Breast epithelium (tissue), 4 donors: Measurements from ENCODE around the gene SPPL2B. TPM values are rescaled to one million over a fixed set of nuclear protein-coding genes. Genes with fewer than 3 reads are reported as not detected.
A peak's percentile ranks its signal among the peaks of the same experiment; 100 is the strongest.

Experiments
- DNase-seq, 2 donors: peaks; one replicate each; pipeline ENCODE4 v3.0.0-alpha.2; 2019; ENCODE audit warnings: low spot score in 2 of 2
- H3K27ac ChIP-seq, 2 donors: fragments of 200-600 bp; sonication (generic) in 1 of 2; one replicate each; pipeline ENCODE4 v1.5.1; 2016 to 2019; ENCODE audit warnings: mild to moderate bottlenecking in 1 of 2
- H3K27me3 ChIP-seq, 2 donors: fragments of 200-600 bp; sonication (generic) in 1 of 2; one replicate each; pipeline versions ENCODE4 v1.5.1 to v1.6.0; 2017 to 2019; ENCODE audit warnings: control low read depth in 1 of 2, mild to moderate bottlenecking in 1 of 2
- H3K36me3 ChIP-seq: fragments of 200-600 bp; one replicate; pipeline ENCODE4 v1.5.1; 2019
- H3K4me1 ChIP-seq, 2 donors: fragments of 200-600 bp; sonication (generic); one replicate each; pipeline ENCODE4 v1.5.1; 2016 to 2019; ENCODE audit warnings: control low read depth in 1 of 2
- H3K4me3 ChIP-seq, 3 donors: fragments of 200-600 bp; sonication (generic); 1 replicate in 2 of 3; 2 replicates in 1 of 3; pipeline ENCODE4 v1.5.1; 2016 to 2019; ENCODE audit warnings: mild to moderate bottlenecking in 3 of 3, moderate library complexity in 2 of 3
- H3K9me3 ChIP-seq, 2 donors: fragments of 200-600 bp; sonication (generic) in 1 of 2; one replicate each; pipeline ENCODE4 v1.5.1; 2016 to 2019; ENCODE audit warnings: control low read depth in 1 of 2
- POLR2A ChIP-seq: fragments of 450-650 bp; IDR thresholded peaks from one replicate; pipeline ENCODE4 v1.6.1; 2016; ENCODE audit warnings: antibody characterized with exemption, mild to moderate bottlenecking, moderate library complexity
- POLR2AphosphoS5 ChIP-seq, 3 donors: sonication (generic); formaldehyde crosslinking; IDR thresholded peaks; one replicate each; pipeline ENCODE4 v1.6.1; 2017; ENCODE audit warnings: antibody characterized with exemption in 3 of 3
- intact Hi-C: fragments of 100-400 bp; cut with DNase I; formaldehyde crosslinking; loops from one replicate; pipeline ENCODE4 v1.15.1; 2023; ENCODE audit warnings: low total_unique reads
- total RNA-seq, 3 donors: library from RNA; depleted of rRNA; stranded (reverse); fragments of >200 nt; gene quantifications; one replicate each; pipeline ENCODE4 v1.1.0, GENCODE V29; 2016
- TF ChIP-seq, protein P1 (sequence below), 3 donors: fragments of 450-650 bp; IDR thresholded peaks; one replicate each; pipeline ENCODE4 v1.5.1; 2016 to 2017; ENCODE audit warnings: antibody characterized with exemption in 3 of 3, mild to moderate bottlenecking in 3 of 3, moderate library complexity in 3 of 3

SPPL2B gene
- total RNA-seq, 3 donors from 2014 or later = 23.5 to 61.2 (median 49.8) TPM

- H3K4me3 ChIP-seq = peak overlapping the region; percentile 32 to 66 (median 45)
These were observed 39.4 kb upstream of the SPPL2B start for GRCh38 chr19:2288818-2289713.

GRCh38 chr19:2289714-2290435, 38.6 kb upstream of the SPPL2B start:
- H3K27ac ChIP-seq = peak overlapping the region in 1 of 2 donors; percentile 5
- peaks cover 12 to 43% of the 10 kb centered on the region in 2 donors for H3K27me3 ChIP-seq
- H3K9me3 ChIP-seq = no peaks in the 10 kb centered on the region
- intact Hi-C loops = no loop called here
- TF ChIP-seq POLR2AphosphoS5 (IDR thresholded peaks at IDR 0.05) = no peak
- TF ChIP-seq, protein P1, sequence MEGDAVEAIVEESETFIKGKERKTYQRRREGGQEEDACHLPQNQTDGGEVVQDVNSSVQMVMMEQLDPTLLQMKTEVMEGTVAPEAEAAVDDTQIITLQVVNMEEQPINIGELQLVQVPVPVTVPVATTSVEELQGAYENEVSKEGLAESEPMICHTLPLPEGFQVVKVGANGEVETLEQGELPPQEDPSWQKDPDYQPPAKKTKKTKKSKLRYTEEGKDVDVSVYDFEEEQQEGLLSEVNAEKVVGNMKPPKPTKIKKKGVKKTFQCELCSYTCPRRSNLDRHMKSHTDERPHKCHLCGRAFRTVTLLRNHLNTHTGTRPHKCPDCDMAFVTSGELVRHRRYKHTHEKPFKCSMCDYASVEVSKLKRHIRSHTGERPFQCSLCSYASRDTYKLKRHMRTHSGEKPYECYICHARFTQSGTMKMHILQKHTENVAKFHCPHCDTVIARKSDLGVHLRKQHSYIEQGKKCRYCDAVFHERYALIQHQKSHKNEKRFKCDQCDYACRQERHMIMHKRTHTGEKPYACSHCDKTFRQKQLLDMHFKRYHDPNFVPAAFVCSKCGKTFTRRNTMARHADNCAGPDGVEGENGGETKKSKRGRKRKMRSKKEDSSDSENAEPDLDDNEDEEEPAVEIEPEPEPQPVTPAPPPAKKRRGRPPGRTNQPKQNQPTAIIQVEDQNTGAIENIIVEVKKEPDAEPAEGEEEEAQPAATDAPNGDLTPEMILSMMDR (IDR thresholded peaks at IDR 0.05) = no peak
- no peak for TF ChIP-seq POLR2A
- peaks cover 12 to 21% of the 10 kb centered on the region in 2 donors for H3K4me1 ChIP-seq
- no peaks in the 10 kb centered on the region for H3K36me3 ChIP-seq
- peak overlapping the region; percentile 32 to 66 (median 45) for H3K4me3 ChIP-seq
- DNase-seq = no peak

More at GRCh38 chr19:2288818-2289713, 39.4 kb upstream of the SPPL2B start:
- H3K9me3 ChIP-seq = no peaks in the 10 kb centered on the region
- DNase-seq = no peak
- H3K4me1 ChIP-seq = peaks cover 12 to 21% of the 10 kb centered on the region in 2 donors
- intact Hi-C loops = no loop called here
- H3K27ac ChIP-seq = no peak overlapping the region
- TF ChIP-seq, protein P1 (IDR thresholded peaks at IDR 0.05) = no peak
- TF ChIP-seq POLR2AphosphoS5 (IDR thresholded peaks at IDR 0.05) (no peak), POLR2A (no peak)
- no peaks in the 10 kb centered on the region for H3K36me3 ChIP-seq
- peaks cover 12 to 43% of the 10 kb centered on the region in 2 donors for H3K27me3 ChIP-seq

DNA sequence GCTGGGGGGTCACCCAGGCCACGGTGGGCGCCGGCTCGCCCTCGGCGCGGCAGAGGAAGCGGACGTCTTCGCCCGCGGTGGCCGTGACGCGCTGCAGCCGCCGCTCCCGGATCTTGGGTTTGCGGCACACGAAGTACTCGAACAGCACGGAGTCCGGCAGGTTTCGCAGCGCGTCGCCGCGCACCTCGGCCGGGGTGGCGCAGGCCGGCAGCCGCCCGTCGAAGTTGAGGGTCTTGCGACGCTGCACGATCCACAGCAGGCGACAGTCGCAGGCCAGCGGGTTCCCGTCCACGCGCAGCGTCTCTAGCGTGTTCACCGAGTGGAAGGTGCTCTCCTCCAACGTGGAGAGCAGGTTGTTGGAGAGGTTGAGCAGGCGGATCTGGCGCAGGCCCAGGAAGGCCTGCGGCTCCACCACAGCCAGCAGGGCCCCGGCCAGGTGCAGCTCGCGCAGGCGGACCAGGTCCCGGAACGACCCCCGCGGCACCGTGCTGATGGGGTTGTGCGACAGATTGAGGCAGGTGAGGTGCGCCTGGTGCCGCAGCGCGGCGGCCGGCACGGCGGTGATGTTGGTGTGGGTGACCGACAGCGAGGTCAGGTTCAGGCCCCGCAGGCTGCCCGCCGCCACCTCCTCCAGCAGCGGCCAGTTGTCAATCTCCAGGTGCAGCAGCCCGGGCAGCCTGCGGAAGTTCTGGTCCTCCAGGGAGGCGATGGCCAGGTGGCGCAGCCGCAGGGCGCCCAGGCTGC, 37.9 kb upstream of the SPPL2B start:
- Histone ChIP-seq H3K36me3 (no peaks in the 10 kb centered on the region), H3K27me3 (peaks cover 12 to 43% of the 10 kb centered on the region in 2 donors), H3K4me1 (peaks cover 12 to 21% of the 10 kb centered on the region in 2 donors), H3K4me3 (peak overlapping the region; percentile 32 to 66 (median 45)), H3K27ac (peak overlapping the region in 1 of 2 donors; percentile 5), H3K9me3 (no peaks in the 10 kb centered on the region)
- DNase-seq = no peak
- TF ChIP-seq, protein P1 (IDR thresholded peaks at IDR 0.05) = no peak
- TF ChIP-seq POLR2A (no peak), POLR2AphosphoS5 (IDR thresholded peaks at IDR 0.05) (no peak)
- intact Hi-C loops = no loop called here

DNA sequence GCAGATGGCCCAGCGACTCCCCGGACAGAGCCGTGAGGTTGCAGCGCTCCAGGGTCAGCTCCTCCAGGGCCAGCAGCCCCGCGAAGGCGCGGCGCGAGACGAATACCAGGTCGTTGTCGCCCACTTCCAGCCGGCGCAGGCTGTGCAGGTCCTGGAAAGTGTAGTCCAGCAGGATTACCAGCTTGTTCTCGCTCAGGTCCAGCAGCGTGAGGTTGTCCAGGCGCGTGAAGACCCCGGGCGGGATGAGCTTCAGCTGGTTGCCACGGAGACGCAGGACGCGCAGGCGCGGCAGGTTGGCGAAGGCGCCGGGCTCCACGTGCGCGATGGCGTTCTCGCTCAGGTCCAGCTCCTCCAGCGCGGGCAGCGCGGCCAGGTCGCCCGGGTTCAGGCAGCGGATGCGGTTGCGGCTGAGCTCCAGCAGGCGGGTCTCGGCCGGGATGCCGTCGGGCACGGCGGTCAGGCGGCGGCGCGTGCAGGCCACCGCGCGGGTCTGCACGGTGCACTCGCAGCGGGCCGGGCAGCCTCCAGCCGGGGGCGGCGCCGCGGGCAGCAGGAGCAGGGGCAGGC, 37.2 kb upstream of the SPPL2B start:
- Histone ChIP-seq H3K4me1 (peaks cover 12 to 21% of the 10 kb centered on the region in 2 donors), H3K36me3 (no peaks in the 10 kb centered on the region), H3K4me3 (peak overlapping the region; percentile 32 to 66 (median 45)), H3K9me3 (no peaks in the 10 kb centered on the region), H3K27me3 (peaks cover 12 to 43% of the 10 kb centered on the region in 2 donors), H3K27ac (no peak overlapping the region)
- intact Hi-C loops = no loop called here
- no peak for DNase-seq
- TF ChIP-seq POLR2A = no peak
- TF ChIP-seq, protein P1 (IDR thresholded peaks at IDR 0.05) = no peak
- TF ChIP-seq POLR2AphosphoS5 (IDR thresholded peaks at IDR 0.05) = no peak
